Smooth muscle cell (in vitro differentiated cells): ENCODE data around the gene SH3BGR. TPM values are rescaled to one million over a fixed set of nuclear protein-coding genes. Genes with fewer than 3 reads are reported as not detected.

Source experiments
- DNase-seq: peaks from one replicate; lab custom pipeline; 2025; ENCODE audit not compliant: unreplicated experiment; lab: John Stamatoyannopoulos, UW
- H2AFZ ChIP-seq: fragments of 200-600 bp; sonication (generic); 2 replicates; pipeline ENCODE4 v1.6.0; 2016; ENCODE audit warnings: antibody characterized with exemption, low read depth, mild to moderate bottlenecking
- H3F3A ChIP-seq: fragments of 200-600 bp; sonication (generic); 2 replicates; pipeline ENCODE4 v1.6.0; 2017; ENCODE audit warnings: antibody characterized with exemption, low read depth
- H3K27ac ChIP-seq: fragments of 200-600 bp; sonication (generic); 2 replicates; pipeline ENCODE4 v1.5.1; 2016; ENCODE audit warnings: low read depth, mild to moderate bottlenecking
- H3K27me3 ChIP-seq: fragments of 200-600 bp; sonication (generic); 2 replicates; pipeline ENCODE4 v1.6.1; 2016; ENCODE audit warnings: low read depth, mild to moderate bottlenecking
- H3K36me3 ChIP-seq: fragments of 200-600 bp; sonication (generic); 2 replicates; pipeline ENCODE4 v1.5.1; 2016; ENCODE audit warnings: low read depth
- H3K4me1 ChIP-seq: fragments of 200-600 bp; sonication (generic); 2 replicates; pipeline ENCODE4 v1.5.1; 2016; ENCODE audit warnings: low read depth
- H3K4me2 ChIP-seq: fragments of 200-600 bp; sonication (generic); 2 replicates; pipeline ENCODE4 v1.6.0; 2016; ENCODE audit warnings: mild to moderate bottlenecking
- H3K4me3 ChIP-seq: fragments of 200-600 bp; sonication (generic); 2 replicates; pipeline ENCODE4 v1.5.1; 2016; ENCODE audit warnings: mild to moderate bottlenecking
- H3K79me2 ChIP-seq: fragments of 200-600 bp; sonication (generic); 2 replicates; pipeline ENCODE4 v1.6.0; 2016; ENCODE audit warnings: low read depth, mild to moderate bottlenecking
- H3K9ac ChIP-seq: fragments of 200-600 bp; sonication (generic); 2 replicates; pipeline ENCODE4 v1.6.0; 2016; ENCODE audit warnings: low read depth
- H3K9me3 ChIP-seq: fragments of 200-600 bp; sonication (generic); replicated peaks from 2 replicates; pipeline ENCODE4 v1.5.1; 2016; ENCODE audit warnings: low read depth
- H4K20me1 ChIP-seq: fragments of 200-600 bp; sonication (generic); 2 replicates; pipeline ENCODE4 v1.6.0; 2016; ENCODE audit warnings: low read depth
- CTCF ChIP-seq: fragments of 200-600 bp; sonication (generic); IDR thresholded peaks from 2 replicates; pipeline ENCODE4 v1.5.1; 2017; ENCODE audit warnings: borderline replicate concordance, mild to moderate bottlenecking, antibody characterized with exemption; ENCODE audit not compliant: insufficient read depth, poor library complexity, severe bottlenecking
- WGBS: methylation state at CpG from one replicate; pipeline ENCODE4 v1.1.7; 2016; ENCODE audit warnings: low lambda C conversion rate; 5-methylcytosine and 5-hydroxymethylcytosine counted together
- polyA plus RNA-seq: library from polyadenylated mRNA; unstranded; fragments of >200 nt; fragmentation: Nextera tagmentation; extraction: Ambion mirVana; gene quantifications from 2 replicates; pipeline ENCODE4 v1.2.1, GENCODE V29; 2016
- total RNA-seq: library from RNA; depleted of rRNA; stranded (reverse); fragments of >200 nt; gene quantifications from 2 replicates; pipeline ENCODE4 v1.2.3, GENCODE V29; 2014

SH3BGR gene
- total and polyA plus RNA-seq, 2 experiments from 2014 or later, result 4.9 to 12.5 TPM

GRCh38 chr21:39535646-39536437 is 84.1 kb downstream of the SH3BGR start:
- Histone ChIP-seq H4K20me1 (no peaks in the 10 kb centered on the region), H3F3A (no peaks in the 10 kb centered on the region), H3K27me3 (no peaks in the 10 kb centered on the region), H3K4me3 (no peak overlapping the region), H3K79me2 (no peaks in the 10 kb centered on the region), H3K9me3 (no peaks in the 10 kb centered on the region), H3K36me3 (no peaks in the 10 kb centered on the region), H3K4me1 (peaks cover 5% of the 10 kb centered on the region), H2AFZ (no peak overlapping the region), H3K4me2 (no peak overlapping the region), H3K9ac (no peak overlapping the region), H3K27ac (no peak overlapping the region)
- WGBS, result 74% methylated on average over 15 of the region's 15 CpGs
- no peak for DNase-seq
- no peak for TF ChIP-seq CTCF

DNA sequence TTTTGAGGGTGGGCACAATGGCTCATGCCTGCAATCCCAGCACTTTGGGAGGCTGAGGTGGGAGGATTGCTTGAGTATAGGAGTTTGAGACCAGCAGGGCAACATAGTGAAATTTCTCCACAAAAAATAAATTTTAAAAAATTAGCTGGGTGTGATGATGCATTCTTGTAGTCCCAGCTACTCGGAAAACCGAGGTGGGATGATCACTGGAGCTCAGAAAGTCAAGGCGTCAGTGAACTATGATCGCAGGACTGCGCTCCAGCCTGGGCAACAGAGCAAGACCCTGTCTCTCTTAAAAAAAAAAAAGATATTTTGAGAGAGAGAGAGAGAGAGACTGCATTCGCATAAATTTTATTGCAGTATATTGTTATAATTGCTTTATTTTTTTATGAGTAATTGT is 85.1 kb downstream of the SH3BGR start:
- H4K20me1 ChIP-seq, result no peaks in the 10 kb centered on the region
- H3K79me2 ChIP-seq, result no peaks in the 10 kb centered on the region
- no peak for DNase-seq
- H3K9me3 ChIP-seq, result no peaks in the 10 kb centered on the region
- no peaks in the 10 kb centered on the region for H3K36me3 ChIP-seq
- no peak for TF ChIP-seq CTCF
- H3F3A ChIP-seq, result no peaks in the 10 kb centered on the region
- H3K9ac ChIP-seq, result no peak overlapping the region
- H3K4me3 ChIP-seq, result no peak overlapping the region
- no peak overlapping the region for H3K4me2 ChIP-seq
- WGBS, result 92% methylated on average over 6 of the region's 6 CpGs
- no peak overlapping the region for H2AFZ ChIP-seq
- no peaks in the 10 kb centered on the region for H3K4me1 ChIP-seq
- no peaks in the 10 kb centered on the region for H3K27me3 ChIP-seq
- no peak overlapping the region for H3K27ac ChIP-seq

DNA sequence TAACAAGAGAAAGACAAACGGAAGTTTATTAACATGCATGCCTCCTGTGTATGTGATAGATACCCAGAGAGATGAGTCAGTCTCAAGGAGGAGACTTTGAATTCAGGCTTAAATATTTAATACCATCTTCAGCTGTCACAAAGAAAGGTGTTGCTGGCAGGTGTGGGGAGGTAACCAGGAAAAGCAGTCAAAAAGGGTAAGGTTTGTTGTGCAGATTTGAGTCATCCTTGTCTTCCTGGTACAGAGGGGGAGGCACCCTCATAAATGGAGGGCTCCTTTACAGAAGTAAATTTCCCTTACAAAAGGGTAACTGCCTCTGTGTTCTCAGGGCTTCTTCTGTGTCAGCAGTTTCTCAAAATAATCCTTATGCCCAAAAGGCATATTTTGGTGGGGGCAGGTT is 85.8 kb downstream of the SH3BGR start:
- Histone ChIP-seq H3K4me2 (no peak overlapping the region), H3K27me3 (no peaks in the 10 kb centered on the region), H3K4me3 (no peak overlapping the region), H3F3A (no peaks in the 10 kb centered on the region), H3K36me3 (no peaks in the 10 kb centered on the region), H3K9me3 (no peaks in the 10 kb centered on the region), H2AFZ (no peak overlapping the region), H3K79me2 (no peaks in the 10 kb centered on the region), H3K9ac (no peak overlapping the region), H3K4me1 (no peaks in the 10 kb centered on the region), H4K20me1 (no peaks in the 10 kb centered on the region), H3K27ac (no peak overlapping the region)
- WGBS, result 7% methylated on average over 1 of the region's 1 CpG
- DNase-seq, result no peak
- no peak for TF ChIP-seq CTCF
